RWPE2 (cell line): ENCODE data around the gene TRIM58.

Experiments
- ATAC-seq: fragments of 200-7000 bp; cut with Tn5 transposase; 3 replicates; pipeline ENCODE4 v1.9.1; 2021; ENCODE audit warnings: low read depth
- DNase-seq: peaks from one replicate; pipeline ENCODE4 v3.0.0-alpha.2; 2020; ENCODE audit warnings: low spot score
- H3K27ac ChIP-seq: fragments of 450-650 bp; 2 replicates; pipeline ENCODE4 v1.5.1; 2017; ENCODE audit warnings: mild to moderate bottlenecking; ENCODE audit not compliant: poor library complexity, severe bottlenecking
- H3K27me3 ChIP-seq: fragments of 250-450 bp; sonication (Bioruptor Pico); 2 replicates; pipeline ENCODE4 v1.5.1; 2021; ENCODE audit warnings: mild to moderate bottlenecking, moderate library complexity; ENCODE audit not compliant: insufficient read depth, poor library complexity, severe bottlenecking
- H3K36me3 ChIP-seq: fragments of 250-450 bp; sonication (Bioruptor Pico); 2 replicates; pipeline ENCODE4 v1.5.1; 2020; ENCODE audit warnings: low read depth, mild to moderate bottlenecking, moderate library complexity
- H3K4me1 ChIP-seq: fragments of 250-450 bp; sonication (Bioruptor Pico); 2 replicates; pipeline ENCODE4 v1.5.1; 2021; ENCODE audit warnings: mild to moderate bottlenecking, moderate library complexity; ENCODE audit not compliant: insufficient read depth, poor library complexity, severe bottlenecking
- H3K4me3 ChIP-seq: fragments of 250-450 bp; sonication (Bioruptor Pico); 2 replicates; pipeline ENCODE4 v1.5.1; 2021; ENCODE audit warnings: mild to moderate bottlenecking, moderate library complexity; ENCODE audit not compliant: severe bottlenecking
- H3K9me3 ChIP-seq: fragments of 250-450 bp; sonication (Bioruptor Pico); 2 replicates; pipeline ENCODE4 v1.5.1; 2021; ENCODE audit warnings: mild to moderate bottlenecking, moderate library complexity; ENCODE audit not compliant: severe bottlenecking
- TF ChIP-seq, protein P1 (sequence below): fragments of 450-650 bp; IDR thresholded peaks from one replicate; pipeline ENCODE4 v1.5.1; 2017; ENCODE audit warnings: mild to moderate bottlenecking, moderate library complexity; ENCODE audit not compliant: poor library complexity, severe bottlenecking

Gene TRIM58

DNA sequence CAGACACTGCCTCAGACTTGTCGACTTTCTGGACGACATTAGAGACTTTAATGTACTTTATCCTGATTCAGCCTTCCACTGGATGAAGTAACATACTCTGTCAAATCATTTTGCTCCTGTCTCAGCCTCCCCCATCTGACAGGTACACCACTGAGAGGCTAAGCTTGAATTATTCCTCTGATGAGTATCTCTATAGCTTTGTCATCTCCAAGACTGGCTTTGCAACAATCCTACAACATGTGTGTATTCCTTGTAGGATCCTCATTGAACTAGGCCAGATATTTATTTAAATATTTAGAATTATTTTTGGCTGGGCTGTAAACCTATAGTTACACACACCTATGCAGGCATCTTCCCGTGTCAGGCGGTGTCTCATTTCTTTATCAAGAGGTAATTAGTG, 1.1 kb upstream of the TRIM58 start:
- no peaks in the 10 kb centered on the region for H3K4me1 ChIP-seq
- no peak for DNase-seq

DNA sequence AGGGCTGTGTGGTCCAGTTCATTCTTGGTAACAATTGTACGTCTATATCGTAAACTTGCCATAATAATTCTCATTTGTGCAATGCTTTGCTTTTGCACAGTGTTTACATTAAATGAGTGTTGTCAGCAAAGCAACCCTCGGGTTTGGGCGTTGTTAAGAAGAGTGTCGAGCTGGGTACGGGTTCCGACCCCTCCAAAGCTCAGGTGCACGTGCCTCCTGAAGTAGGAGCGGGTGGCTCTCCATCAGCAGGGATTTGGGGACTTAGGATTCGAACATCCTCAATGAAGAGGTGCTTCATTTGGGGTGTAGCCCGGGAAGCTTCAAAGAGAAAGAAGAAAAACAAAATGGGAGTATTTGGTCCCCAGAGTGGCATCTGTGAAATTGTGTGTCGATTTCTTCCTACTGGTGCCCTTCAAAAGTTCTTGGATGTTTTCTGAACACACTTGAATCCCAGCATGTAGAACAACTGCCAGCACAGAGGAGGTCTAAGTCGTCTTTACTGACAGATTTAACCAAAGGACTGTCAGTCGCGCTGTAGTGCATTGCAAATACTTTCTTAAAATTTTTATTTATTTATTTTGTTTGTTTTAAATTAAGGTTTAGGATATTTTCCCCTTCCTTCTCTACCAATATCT, 1.1 kb downstream of the TRIM58 start:
- TF ChIP-seq, protein P1, sequence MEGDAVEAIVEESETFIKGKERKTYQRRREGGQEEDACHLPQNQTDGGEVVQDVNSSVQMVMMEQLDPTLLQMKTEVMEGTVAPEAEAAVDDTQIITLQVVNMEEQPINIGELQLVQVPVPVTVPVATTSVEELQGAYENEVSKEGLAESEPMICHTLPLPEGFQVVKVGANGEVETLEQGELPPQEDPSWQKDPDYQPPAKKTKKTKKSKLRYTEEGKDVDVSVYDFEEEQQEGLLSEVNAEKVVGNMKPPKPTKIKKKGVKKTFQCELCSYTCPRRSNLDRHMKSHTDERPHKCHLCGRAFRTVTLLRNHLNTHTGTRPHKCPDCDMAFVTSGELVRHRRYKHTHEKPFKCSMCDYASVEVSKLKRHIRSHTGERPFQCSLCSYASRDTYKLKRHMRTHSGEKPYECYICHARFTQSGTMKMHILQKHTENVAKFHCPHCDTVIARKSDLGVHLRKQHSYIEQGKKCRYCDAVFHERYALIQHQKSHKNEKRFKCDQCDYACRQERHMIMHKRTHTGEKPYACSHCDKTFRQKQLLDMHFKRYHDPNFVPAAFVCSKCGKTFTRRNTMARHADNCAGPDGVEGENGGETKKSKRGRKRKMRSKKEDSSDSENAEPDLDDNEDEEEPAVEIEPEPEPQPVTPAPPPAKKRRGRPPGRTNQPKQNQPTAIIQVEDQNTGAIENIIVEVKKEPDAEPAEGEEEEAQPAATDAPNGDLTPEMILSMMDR, result no peak
- DNase-seq (no peak), ATAC-seq (no peak)
- Histone ChIP-seq H3K36me3 (no peaks in the 10 kb centered on the region), H3K27me3 (no peaks in the 10 kb centered on the region), H3K9me3 (no peaks in the 10 kb centered on the region), H3K4me3 (no peak overlapping the region), H3K4me1 (no peaks in the 10 kb centered on the region), H3K27ac (no peak overlapping the region)

More for the DNA sequence above, 1.1 kb upstream of the TRIM58 start:
- no peak overlapping the region for H3K27ac ChIP-seq
- H3K27me3 ChIP-seq, result no peaks in the 10 kb centered on the region
- H3K36me3 ChIP-seq, result no peaks in the 10 kb centered on the region
- H3K9me3 ChIP-seq, result no peaks in the 10 kb centered on the region
- H3K4me3 ChIP-seq, result no peak overlapping the region
- no peak for ATAC-seq
- TF ChIP-seq, protein P1, result no peak

DNA sequence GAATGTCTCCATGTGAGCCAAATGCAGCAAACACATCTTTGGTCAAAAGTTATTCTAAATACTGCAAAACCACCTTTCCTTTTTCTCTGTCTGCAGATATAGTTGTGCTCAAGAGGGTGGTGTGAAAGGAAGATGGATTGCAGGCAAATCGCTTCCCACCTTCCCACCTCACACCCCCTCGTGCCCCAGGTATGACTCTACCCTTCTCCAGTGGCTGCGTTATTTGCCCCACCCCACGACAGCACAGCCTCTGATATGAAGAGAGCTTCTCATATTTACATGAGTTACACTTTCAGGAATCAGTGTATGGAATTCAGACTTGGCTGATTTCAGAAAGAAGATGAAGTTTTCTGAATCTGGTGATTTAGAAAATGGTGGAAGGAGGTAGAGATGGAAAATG, 5.8 kb downstream of the TRIM58 start:
- DNase-seq (no peak), ATAC-seq (no peak)
- no peaks in the 10 kb centered on the region for H3K4me1 ChIP-seq
- no peak overlapping the region for H3K27ac ChIP-seq
- no peaks in the 10 kb centered on the region for H3K27me3 ChIP-seq
- H3K36me3 ChIP-seq, result no peaks in the 10 kb centered on the region
- no peak overlapping the region for H3K4me3 ChIP-seq
- H3K9me3 ChIP-seq, result no peaks in the 10 kb centered on the region
- TF ChIP-seq, protein P1, result no peak

DNA sequence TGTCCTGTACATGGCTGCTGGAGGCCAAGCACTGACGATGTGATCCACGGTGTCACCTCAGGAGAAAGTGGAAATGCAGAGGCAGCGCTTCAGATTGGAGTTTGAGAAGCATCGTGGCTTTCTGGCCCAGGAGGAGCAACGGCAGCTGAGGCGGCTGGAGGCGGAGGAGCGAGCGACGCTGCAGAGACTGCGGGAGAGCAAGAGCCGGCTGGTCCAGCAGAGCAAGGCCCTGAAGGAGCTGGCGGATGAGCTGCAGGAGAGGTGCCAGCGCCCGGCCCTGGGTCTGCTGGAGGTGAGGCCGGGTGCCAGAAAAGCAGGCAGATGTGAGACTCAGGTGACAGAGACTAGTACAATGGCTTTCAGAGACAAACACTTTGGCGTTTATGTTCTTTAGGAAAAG, 7.7 kb downstream of the TRIM58 start:
- DNase-seq, result no peak
- no peak for ATAC-seq
- H3K9me3 ChIP-seq, result no peaks in the 10 kb centered on the region
- no peaks in the 10 kb centered on the region for H3K36me3 ChIP-seq
- H3K4me3 ChIP-seq, result no peak overlapping the region
- H3K27me3 ChIP-seq, result no peaks in the 10 kb centered on the region
- H3K4me1 ChIP-seq, result no peaks in the 10 kb centered on the region
- H3K27ac ChIP-seq, result no peak overlapping the region
- TF ChIP-seq, protein P1, result no peak

DNA sequence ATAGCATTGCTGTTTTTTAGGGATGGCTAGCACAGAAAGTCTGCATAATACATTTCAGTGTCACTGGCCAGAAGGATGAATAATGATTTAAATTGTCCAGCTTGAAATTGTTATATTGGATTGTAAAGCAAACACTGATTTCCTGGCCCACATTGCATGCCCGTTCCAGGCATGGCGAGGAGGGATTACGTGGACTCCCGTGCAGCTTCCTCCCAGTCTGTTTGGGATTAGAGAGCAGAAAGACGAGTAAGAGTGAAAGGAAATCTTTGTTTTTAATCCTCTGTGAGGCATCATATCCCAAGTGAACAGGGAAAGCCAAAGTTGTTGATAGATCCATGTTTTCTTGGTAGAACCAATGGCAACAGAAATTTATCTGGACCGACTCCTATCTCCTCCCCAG, 8.4 kb downstream of the TRIM58 start:
- ATAC-seq, result no peak

More for the DNA sequence above, 8.4 kb downstream of the TRIM58 start:
- no peaks in the 10 kb centered on the region for H3K9me3 ChIP-seq
- H3K4me1 ChIP-seq, result no peaks in the 10 kb centered on the region
- TF ChIP-seq, protein P1, result no peak
- no peaks in the 10 kb centered on the region for H3K27me3 ChIP-seq
- no peak overlapping the region for H3K27ac ChIP-seq
- no peak for DNase-seq
- no peaks in the 10 kb centered on the region for H3K36me3 ChIP-seq
- no peak overlapping the region for H3K4me3 ChIP-seq
